Smooth muscle cell (in vitro differentiated cells): Measurements from ENCODE around the gene MLN. TPM values are rescaled to one million over a fixed set of nuclear protein-coding genes. Genes with fewer than 3 reads are reported as not detected.

ENCODE experiments used
- DNase-seq: peaks from one replicate; lab custom pipeline; 2025; ENCODE audit not compliant: unreplicated experiment; lab: John Stamatoyannopoulos, UW
- H2AFZ ChIP-seq: fragments of 200-600 bp; sonication (generic); 2 replicates; pipeline ENCODE4 v1.6.0; 2016; ENCODE audit warnings: antibody characterized with exemption, low read depth, mild to moderate bottlenecking
- H3F3A ChIP-seq: fragments of 200-600 bp; sonication (generic); 2 replicates; pipeline ENCODE4 v1.6.0; 2017; ENCODE audit warnings: antibody characterized with exemption, low read depth
- H3K27ac ChIP-seq: fragments of 200-600 bp; sonication (generic); 2 replicates; pipeline ENCODE4 v1.5.1; 2016; ENCODE audit warnings: low read depth, mild to moderate bottlenecking
- H3K27me3 ChIP-seq: fragments of 200-600 bp; sonication (generic); 2 replicates; pipeline ENCODE4 v1.6.1; 2016; ENCODE audit warnings: low read depth, mild to moderate bottlenecking
- H3K36me3 ChIP-seq: fragments of 200-600 bp; sonication (generic); 2 replicates; pipeline ENCODE4 v1.5.1; 2016; ENCODE audit warnings: low read depth
- H3K4me1 ChIP-seq: fragments of 200-600 bp; sonication (generic); 2 replicates; pipeline ENCODE4 v1.5.1; 2016; ENCODE audit warnings: low read depth
- H3K4me2 ChIP-seq: fragments of 200-600 bp; sonication (generic); 2 replicates; pipeline ENCODE4 v1.6.0; 2016; ENCODE audit warnings: mild to moderate bottlenecking
- H3K4me3 ChIP-seq: fragments of 200-600 bp; sonication (generic); 2 replicates; pipeline ENCODE4 v1.5.1; 2016; ENCODE audit warnings: mild to moderate bottlenecking
- H3K79me2 ChIP-seq: fragments of 200-600 bp; sonication (generic); 2 replicates; pipeline ENCODE4 v1.6.0; 2016; ENCODE audit warnings: low read depth, mild to moderate bottlenecking
- H3K9ac ChIP-seq: fragments of 200-600 bp; sonication (generic); 2 replicates; pipeline ENCODE4 v1.6.0; 2016; ENCODE audit warnings: low read depth
- H3K9me3 ChIP-seq: fragments of 200-600 bp; sonication (generic); replicated peaks from 2 replicates; pipeline ENCODE4 v1.5.1; 2016; ENCODE audit warnings: low read depth
- H4K20me1 ChIP-seq: fragments of 200-600 bp; sonication (generic); 2 replicates; pipeline ENCODE4 v1.6.0; 2016; ENCODE audit warnings: low read depth
- CTCF ChIP-seq: fragments of 200-600 bp; sonication (generic); IDR thresholded peaks from 2 replicates; pipeline ENCODE4 v1.5.1; 2017; ENCODE audit warnings: borderline replicate concordance, mild to moderate bottlenecking, antibody characterized with exemption; ENCODE audit not compliant: insufficient read depth, poor library complexity, severe bottlenecking
- WGBS: methylation state at CpG from one replicate; pipeline ENCODE4 v1.1.7; 2016; ENCODE audit warnings: low lambda C conversion rate; 5-methylcytosine and 5-hydroxymethylcytosine counted together
- polyA plus RNA-seq: library from polyadenylated mRNA; unstranded; fragments of >200 nt; fragmentation: Nextera tagmentation; extraction: Ambion mirVana; gene quantifications from 2 replicates; pipeline ENCODE4 v1.2.1, GENCODE V29; 2016
- total RNA-seq: library from RNA; depleted of rRNA; stranded (reverse); fragments of >200 nt; gene quantifications from 2 replicates; pipeline ENCODE4 v1.2.3, GENCODE V29; 2014

MLN gene
- total and polyA plus RNA-seq, 2 experiments from 2014 or later, result not detected

GRCh38 chr6:33819021-33819420 lies 15.2 kb upstream of the MLN start:
- no peak overlapping the region for H3K9ac ChIP-seq
- no peak for TF ChIP-seq CTCF
- DNase-seq, result no peak

DNA sequence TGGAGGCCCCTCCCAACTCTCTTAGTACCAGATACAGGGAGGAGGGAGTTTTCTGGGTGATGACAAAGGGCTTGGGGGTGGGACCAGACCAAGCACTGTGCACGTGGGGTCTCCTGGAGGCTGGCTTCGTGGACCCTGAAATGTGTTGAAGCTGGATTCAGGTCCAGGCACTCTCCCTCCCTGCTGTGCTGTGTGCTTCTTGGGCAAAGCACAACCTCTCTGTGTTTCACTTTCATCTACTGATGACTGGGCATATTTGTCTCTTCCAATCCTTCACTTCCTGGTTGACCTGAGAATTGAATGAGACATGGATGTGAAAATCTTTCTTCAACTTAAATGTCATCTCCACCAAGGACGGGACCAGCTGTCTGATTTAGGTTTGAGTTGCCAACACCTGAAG lies 14.5 kb upstream of the MLN start:
- Histone ChIP-seq H3K79me2 (no peaks in the 10 kb centered on the region), H3K9ac (no peak overlapping the region), H3K4me2 (no peak overlapping the region), H3K4me1 (peaks cover 1% of the 10 kb centered on the region), H4K20me1 (no peaks in the 10 kb centered on the region), H3K4me3 (no peak overlapping the region), H2AFZ (no peak overlapping the region), H3K27ac (no peak overlapping the region), H3K36me3 (no peaks in the 10 kb centered on the region), H3K27me3 (peaks cover 7% of the 10 kb centered on the region), H3K9me3 (no peaks in the 10 kb centered on the region), H3F3A (no peaks in the 10 kb centered on the region)
- WGBS, result 90% methylated on average over 3 of the region's 3 CpGs
- DNase-seq, result no peak
- no peak for TF ChIP-seq CTCF

More at GRCh38 chr6:33819021-33819420, 15.2 kb upstream of the MLN start:
- no peak overlapping the region for H3K4me3 ChIP-seq
- no peaks in the 10 kb centered on the region for H3K36me3 ChIP-seq
- no peaks in the 10 kb centered on the region for H3K79me2 ChIP-seq
- no peak overlapping the region for H3K27ac ChIP-seq
- H3K9me3 ChIP-seq, result no peaks in the 10 kb centered on the region
- H4K20me1 ChIP-seq, result no peaks in the 10 kb centered on the region
- H3K27me3 ChIP-seq, result peaks cover under 1% of the 10 kb centered on the region
- no peaks in the 10 kb centered on the region for H3F3A ChIP-seq
- H3K4me1 ChIP-seq, result peaks cover 5% of the 10 kb centered on the region
- no peak overlapping the region for H3K4me2 ChIP-seq
- 89% methylated on average over 4 of the region's 4 CpGs for WGBS
- H2AFZ ChIP-seq, result no peak overlapping the region

- Histone ChIP-seq H3K36me3 (no peaks in the 10 kb centered on the region), H3K79me2 (no peaks in the 10 kb centered on the region), H3F3A (no peaks in the 10 kb centered on the region), H3K4me3 (no peak overlapping the region), H4K20me1 (no peaks in the 10 kb centered on the region), H3K4me1 (peaks cover under 1% of the 10 kb centered on the region), H3K27ac (no peak overlapping the region), H3K4me2 (no peak overlapping the region), H2AFZ (no peak overlapping the region), H3K9ac (no peak overlapping the region), H3K27me3 (peaks cover 7% of the 10 kb centered on the region), H3K9me3 (no peaks in the 10 kb centered on the region)
- DNase-seq, result no peak
- no peak for TF ChIP-seq CTCF
- 91% methylated on average over 5 of the region's 5 CpGs for WGBS
Measured at GRCh38 chr6:33817489-33817888, 13.7 kb upstream of the MLN start.

DNA sequence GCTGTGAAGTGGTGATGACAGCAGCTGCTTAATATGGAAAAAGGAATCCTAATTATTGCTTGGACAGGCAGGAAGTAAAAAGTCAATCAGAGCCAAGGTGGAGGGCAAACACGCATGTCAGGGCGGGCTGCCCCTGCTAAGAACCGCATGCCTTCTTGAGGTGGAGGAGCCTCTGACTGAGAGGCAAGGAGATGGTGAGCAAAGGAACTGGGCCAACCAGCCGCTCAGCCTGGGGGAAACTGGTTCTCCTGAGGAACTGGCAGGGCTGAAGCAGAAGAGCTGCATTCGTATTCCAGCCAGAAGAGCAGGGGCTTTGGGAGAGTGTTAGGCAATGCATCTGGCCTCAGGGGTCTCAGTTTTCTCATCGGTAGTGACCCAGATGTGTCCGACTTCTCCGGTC lies 13.1 kb upstream of the MLN start:
- H3K27ac ChIP-seq, result no peak overlapping the region
- H3K4me3 ChIP-seq, result no peak overlapping the region
- WGBS, result 72% methylated on average over 8 of the region's 8 CpGs
- peaks cover 7% of the 10 kb centered on the region for H3K4me1 ChIP-seq
- H3K4me2 ChIP-seq, result no peak overlapping the region
- no peak overlapping the region for H2AFZ ChIP-seq
- no peaks in the 10 kb centered on the region for H4K20me1 ChIP-seq
- peaks cover 7% of the 10 kb centered on the region for H3K27me3 ChIP-seq
- no peaks in the 10 kb centered on the region for H3F3A ChIP-seq
- no peak overlapping the region for H3K9ac ChIP-seq
- no peaks in the 10 kb centered on the region for H3K79me2 ChIP-seq
- no peak for DNase-seq
- H3K36me3 ChIP-seq, result no peaks in the 10 kb centered on the region
- no peaks in the 10 kb centered on the region for H3K9me3 ChIP-seq
- no peak for TF ChIP-seq CTCF
